BE2C (cell line): ENCODE data around the gene NAALADL1.

Experiments
- DNase-seq: peaks from one replicate; pipeline ENCODE4 v3.0.0-alpha.2; 2020
- H3K27me3 ChIP-seq: fragments of 250-450 bp; sonication (Bioruptor Pico); 2 replicates; pipeline ENCODE4 v1.5.1; 2020; ENCODE audit warnings: mild to moderate bottlenecking
- H3K36me3 ChIP-seq: fragments of 250-450 bp; sonication (Bioruptor Pico); 2 replicates; pipeline ENCODE4 v1.5.1; 2020; ENCODE audit warnings: mild to moderate bottlenecking
- H3K4me1 ChIP-seq: fragments of 250-450 bp; sonication (Bioruptor Pico); 2 replicates; pipeline ENCODE4 v1.5.1; 2020
- H3K4me3 ChIP-seq: 2 replicates; pipeline ENCODE4 v1.5.1; 2011; ENCODE audit warnings: low read depth, low read length
- H3K9me3 ChIP-seq: fragments of 250-450 bp; sonication (Bioruptor Pico); 2 replicates; pipeline ENCODE4 v1.5.1; 2020
- CTCF ChIP-seq: IDR thresholded peaks from 2 replicates; pipeline ENCODE4 v1.5.1; 2012; ENCODE audit warnings: mild to moderate bottlenecking, low read depth, low read length

The NAALADL1 gene

GRCh38 chr11:64998690-64999431 lies 59.5 kb downstream of the NAALADL1 start:
- no peak overlapping the region for H3K4me3 ChIP-seq
- H3K36me3 ChIP-seq: no peaks in the 10 kb centered on the region
- DNase-seq: no peak
- TF ChIP-seq CTCF: no peak
- H3K4me1 ChIP-seq: no peaks in the 10 kb centered on the region
- H3K9me3 ChIP-seq: no peaks in the 10 kb centered on the region
- no peaks in the 10 kb centered on the region for H3K27me3 ChIP-seq

GRCh38 chr11:64998141-64998540 lies 60.2 kb downstream of the NAALADL1 start:
- Histone ChIP-seq H3K36me3 (no peaks in the 10 kb centered on the region), H3K27me3 (no peaks in the 10 kb centered on the region), H3K4me3 (no peak overlapping the region), H3K9me3 (no peaks in the 10 kb centered on the region), H3K4me1 (no peaks in the 10 kb centered on the region)
- DNase-seq: no peak
- no peak for TF ChIP-seq CTCF

- TF ChIP-seq CTCF: peak; percentile 41
- no peaks in the 10 kb centered on the region for H3K4me1 ChIP-seq
- no peak within 1 kb of the TSS for H3K4me3 ChIP-seq
- no peaks in the 10 kb centered on the region for H3K9me3 ChIP-seq
- H3K27me3 ChIP-seq: no peaks in the 10 kb centered on the region
- H3K36me3 ChIP-seq: no peaks in the 10 kb centered on the region
- DNase-seq: peak; percentile 61
Observed at GRCh38 chr11:64996710-64997380, 61.5 kb downstream of the NAALADL1 start, which contains the start of gene BATF2. Gene BATF2, minus strand, starts transcription at chr11:64996971. Its CDS starts 57 bp downstream, at chr11:64996914.

GRCh38 chr11:64996327-64996709 lies 62.0 kb downstream of the NAALADL1 start:
- H3K9me3 ChIP-seq: no peaks in the 10 kb centered on the region
- no peaks in the 10 kb centered on the region for H3K4me1 ChIP-seq
- no peak for DNase-seq
- TF ChIP-seq CTCF: no peak
- H3K36me3 ChIP-seq: no peaks in the 10 kb centered on the region
- H3K27me3 ChIP-seq: no peaks in the 10 kb centered on the region
- H3K4me3 ChIP-seq: no peak overlapping the region
